RWPE2 (cell line): Measurements from ENCODE around the gene ANKZF1.

Experiments used
- ATAC-seq: fragments of 200-7000 bp; cut with Tn5 transposase; 3 replicates; pipeline ENCODE4 v1.9.1; 2021; ENCODE audit warnings: low read depth
- DNase-seq: peaks from one replicate; pipeline ENCODE4 v3.0.0-alpha.2; 2020; ENCODE audit warnings: low spot score
- H3K27ac ChIP-seq: fragments of 450-650 bp; 2 replicates; pipeline ENCODE4 v1.5.1; 2017; ENCODE audit warnings: mild to moderate bottlenecking; ENCODE audit not compliant: poor library complexity, severe bottlenecking
- H3K27me3 ChIP-seq: fragments of 250-450 bp; sonication (Bioruptor Pico); 2 replicates; pipeline ENCODE4 v1.5.1; 2021; ENCODE audit warnings: mild to moderate bottlenecking, moderate library complexity; ENCODE audit not compliant: insufficient read depth, poor library complexity, severe bottlenecking
- H3K36me3 ChIP-seq: fragments of 250-450 bp; sonication (Bioruptor Pico); 2 replicates; pipeline ENCODE4 v1.5.1; 2020; ENCODE audit warnings: low read depth, mild to moderate bottlenecking, moderate library complexity
- H3K4me1 ChIP-seq: fragments of 250-450 bp; sonication (Bioruptor Pico); 2 replicates; pipeline ENCODE4 v1.5.1; 2021; ENCODE audit warnings: mild to moderate bottlenecking, moderate library complexity; ENCODE audit not compliant: insufficient read depth, poor library complexity, severe bottlenecking
- H3K4me3 ChIP-seq: fragments of 250-450 bp; sonication (Bioruptor Pico); 2 replicates; pipeline ENCODE4 v1.5.1; 2021; ENCODE audit warnings: mild to moderate bottlenecking, moderate library complexity; ENCODE audit not compliant: severe bottlenecking
- H3K9me3 ChIP-seq: fragments of 250-450 bp; sonication (Bioruptor Pico); 2 replicates; pipeline ENCODE4 v1.5.1; 2021; ENCODE audit warnings: mild to moderate bottlenecking, moderate library complexity; ENCODE audit not compliant: severe bottlenecking
- TF ChIP-seq, protein P1 (sequence below): fragments of 450-650 bp; IDR thresholded peaks from one replicate; pipeline ENCODE4 v1.5.1; 2017; ENCODE audit warnings: mild to moderate bottlenecking, moderate library complexity; ENCODE audit not compliant: poor library complexity, severe bottlenecking

Gene ANKZF1

DNA sequence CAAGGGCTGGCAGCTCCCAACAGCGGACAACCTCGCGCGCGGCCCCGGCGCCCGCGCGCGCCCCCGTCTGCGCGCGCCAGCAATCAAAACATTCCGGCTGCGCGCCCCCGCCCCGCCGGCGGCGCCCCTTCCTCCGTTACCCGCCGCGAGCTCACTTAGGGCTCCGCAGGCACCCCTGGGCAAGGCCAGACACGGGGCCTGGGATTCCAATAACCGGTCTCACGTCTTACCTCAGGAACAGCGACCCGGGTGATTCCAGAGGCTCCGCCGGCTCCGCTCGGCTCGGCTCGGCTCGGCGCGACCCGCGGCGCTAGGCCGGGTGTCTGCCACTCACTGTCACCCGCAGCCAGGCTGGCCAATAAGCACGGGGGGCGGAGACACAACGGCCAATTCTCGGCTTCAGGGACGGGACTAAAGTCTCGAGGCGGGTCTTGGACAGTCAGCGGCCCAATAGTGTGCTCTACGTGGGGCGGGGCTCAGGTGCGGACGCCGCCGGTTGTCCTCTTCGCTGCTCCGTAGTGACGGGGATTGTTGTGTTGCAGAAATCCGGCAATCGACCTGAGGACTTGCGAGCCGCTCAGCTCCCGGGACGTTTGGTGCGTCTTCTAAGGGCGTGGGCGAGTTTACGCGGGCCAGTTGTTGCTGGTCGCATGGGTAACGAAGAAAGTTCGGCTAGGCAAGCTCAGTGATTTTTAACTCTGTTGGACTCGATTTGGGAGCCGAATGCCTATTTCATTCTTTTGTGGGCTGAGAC, at the start of gene ANKZF1, which contains the start of gene ATG9A:
ANKZF1 (plus strand) TSS at position 502 of the 754 bp plus-strand sequence. CDS start 452 bp downstream, outside the sequence.
ATG9A (minus strand) TSS at position 332 of the 754 bp plus-strand sequence. CDS start 1,612 bp downstream, outside the sequence.
- H3K9me3 ChIP-seq, result no peaks in the 10 kb centered on the region
- TF ChIP-seq, protein P1, sequence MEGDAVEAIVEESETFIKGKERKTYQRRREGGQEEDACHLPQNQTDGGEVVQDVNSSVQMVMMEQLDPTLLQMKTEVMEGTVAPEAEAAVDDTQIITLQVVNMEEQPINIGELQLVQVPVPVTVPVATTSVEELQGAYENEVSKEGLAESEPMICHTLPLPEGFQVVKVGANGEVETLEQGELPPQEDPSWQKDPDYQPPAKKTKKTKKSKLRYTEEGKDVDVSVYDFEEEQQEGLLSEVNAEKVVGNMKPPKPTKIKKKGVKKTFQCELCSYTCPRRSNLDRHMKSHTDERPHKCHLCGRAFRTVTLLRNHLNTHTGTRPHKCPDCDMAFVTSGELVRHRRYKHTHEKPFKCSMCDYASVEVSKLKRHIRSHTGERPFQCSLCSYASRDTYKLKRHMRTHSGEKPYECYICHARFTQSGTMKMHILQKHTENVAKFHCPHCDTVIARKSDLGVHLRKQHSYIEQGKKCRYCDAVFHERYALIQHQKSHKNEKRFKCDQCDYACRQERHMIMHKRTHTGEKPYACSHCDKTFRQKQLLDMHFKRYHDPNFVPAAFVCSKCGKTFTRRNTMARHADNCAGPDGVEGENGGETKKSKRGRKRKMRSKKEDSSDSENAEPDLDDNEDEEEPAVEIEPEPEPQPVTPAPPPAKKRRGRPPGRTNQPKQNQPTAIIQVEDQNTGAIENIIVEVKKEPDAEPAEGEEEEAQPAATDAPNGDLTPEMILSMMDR, result no peak
- peaks cover 7% of the 10 kb centered on the region for H3K4me1 ChIP-seq
- no peaks in the 10 kb centered on the region for H3K27me3 ChIP-seq
- H3K27ac ChIP-seq, result peak within 1 kb of the TSS; percentile 82
- DNase-seq (peak; percentile 99), ATAC-seq (peak; percentile 97)
- H3K36me3 ChIP-seq, result peaks cover 72% of the 10 kb centered on the region
- peak within 1 kb of the TSS; percentile 68 for H3K4me3 ChIP-seq

DNA sequence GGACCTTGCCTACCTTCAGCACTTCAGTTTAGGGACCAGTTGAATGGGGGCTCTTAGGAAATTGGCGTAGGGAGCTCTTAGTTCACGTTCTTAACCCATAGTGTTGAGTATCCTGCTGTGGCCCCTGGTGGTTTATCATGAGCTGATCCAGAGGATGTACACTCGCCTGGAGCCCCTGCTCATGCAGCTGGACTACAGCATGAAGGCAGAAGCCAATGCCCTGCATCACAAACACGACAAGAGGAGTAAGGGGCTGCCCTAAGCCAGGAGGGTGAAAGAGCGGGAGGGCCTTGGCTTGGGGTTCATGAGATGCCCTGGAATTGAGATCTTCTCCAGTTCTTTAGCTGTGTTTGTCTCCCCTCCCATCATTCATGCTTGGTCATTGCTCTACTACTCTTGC, 48.6 kb upstream of the ANKZF1 start:
- no peak for ATAC-seq
- Histone ChIP-seq H3K4me1 (no peaks in the 10 kb centered on the region), H3K36me3 (peaks cover 28% of the 10 kb centered on the region), H3K4me3 (no peak overlapping the region), H3K9me3 (no peaks in the 10 kb centered on the region), H3K27ac (no peak overlapping the region), H3K27me3 (no peaks in the 10 kb centered on the region)
- DNase-seq, result no peak
- TF ChIP-seq, protein P1, result no peak

GRCh38 chr2:219181531-219181930, 48.1 kb upstream of the ANKZF1 start:
- no peaks in the 10 kb centered on the region for H3K4me1 ChIP-seq
- H3K9me3 ChIP-seq, result no peaks in the 10 kb centered on the region
- no peak overlapping the region for H3K27ac ChIP-seq
- H3K27me3 ChIP-seq, result no peaks in the 10 kb centered on the region
- DNase-seq (no peak), ATAC-seq (no peak)
- H3K36me3 ChIP-seq, result peaks cover 28% of the 10 kb centered on the region
- TF ChIP-seq, protein P1, result no peak
- no peak overlapping the region for H3K4me3 ChIP-seq

- H3K36me3 ChIP-seq, result peaks cover 28% of the 10 kb centered on the region
- ATAC-seq (no peak), DNase-seq (no peak)
- TF ChIP-seq, protein P1, result no peak
- no peak overlapping the region for H3K4me3 ChIP-seq
- no peaks in the 10 kb centered on the region for H3K4me1 ChIP-seq
- H3K27me3 ChIP-seq, result no peaks in the 10 kb centered on the region
- H3K27ac ChIP-seq, result no peak overlapping the region
- H3K9me3 ChIP-seq, result no peaks in the 10 kb centered on the region
Observed at GRCh38 chr2:219182331-219183150, 47.1 kb upstream of the ANKZF1 start.
